NCI-H345 treated with DMSO at 0.1 percent for 48 hours (cell line): ENCODE measurements around the gene ACKR2.
A peak's percentile ranks its signal among the peaks of the same experiment; 100 is the strongest.
"Not testable (repeated sequence)": the region's sequence is repeated elsewhere in the genome, so short reads cannot be mapped to it uniquely, and the experiment has no call there.

Experiments used
- DNase-seq: peaks from one replicate; lab custom pipeline; 2025; ENCODE audit not compliant: unreplicated experiment; lab: John Stamatoyannopoulos, UW

The ACKR2 gene

GRCh38 chr3:42801048-42801620 is 8.1 kb upstream of the ACKR2 start:
- no peak for DNase-seq

- DNase-seq = no peak
These were observed 7.5 kb upstream of the ACKR2 start for GRCh38 chr3:42801784-42802183.

GRCh38 chr3:42802876-42803413 is 6.3 kb upstream of the ACKR2 start:
- no peak for DNase-seq

- no peak for DNase-seq
These were observed 5.7 kb upstream of the ACKR2 start for GRCh38 chr3:42803414-42804105.

GRCh38 chr3:42804106-42804830 is 5.0 kb upstream of the ACKR2 start, which contains the start of gene HIGD1A:
TSS of gene HIGD1A (minus strand) at chr3:42804490. CDS start at chr3:42794253, 10,237 bp downstream.
- DNase-seq = peak; percentile 66

GRCh38 chr3:42804831-42805132 is 4.5 kb upstream of the ACKR2 start:
- no peak for DNase-seq

- DNase-seq = no peak
These were observed 4.0 kb upstream of the ACKR2 start for GRCh38 chr3:42805141-42805821.

- DNase-seq = no peak
These were observed 1.3 kb upstream of the ACKR2 start for GRCh38 chr3:42807929-42808328.

GRCh38 chr3:42810706-42811105 is 1.5 kb downstream of the ACKR2 start:
- not testable (repeated sequence) for DNase-seq

GRCh38 chr3:42811118-42811883 is 2.1 kb downstream of the ACKR2 start:
- not testable (repeated sequence) for DNase-seq

GRCh38 chr3:42814246-42814645 is 5.0 kb downstream of the ACKR2 start:
- DNase-seq = no peak

- DNase-seq = no peak
These were observed 5.8 kb downstream of the ACKR2 start for GRCh38 chr3:42814914-42815507.

- DNase-seq = no peak
These were observed 6.6 kb downstream of the ACKR2 start for GRCh38 chr3:42815826-42816225.

GRCh38 chr3:42819351-42819965 is 10.2 kb downstream of the ACKR2 start:
- DNase-seq = peak; percentile 81

GRCh38 chr3:42820746-42821051 is 11.5 kb downstream of the ACKR2 start:
- no peak for DNase-seq

- no peak for DNase-seq
These were observed 13.6 kb downstream of the ACKR2 start for GRCh38 chr3:42822828-42823227.

GRCh38 chr3:42823351-42823750 is 14.1 kb downstream of the ACKR2 start:
- DNase-seq = peak; percentile 84

GRCh38 chr3:42826141-42826540 is 16.9 kb downstream of the ACKR2 start:
- DNase-seq = no peak

GRCh38 chr3:42827023-42827422 is 17.8 kb downstream of the ACKR2 start:
- DNase-seq = no peak

GRCh38 chr3:42827654-42828053 is 18.4 kb downstream of the ACKR2 start:
- no peak for DNase-seq
